Stimulated activated CD8-positive, alpha-beta memory T cell treated with anti-CD3 and anti-CD28 coated beads, Interleukin-15, amount 100 ng/mL, for 1 hour (primary cell): Measurements from ENCODE around the gene LRFN2.

Experiments used
- DNase-seq: peaks from one replicate; pipeline ENCODE4 v3.0.0-alpha.2; 2020; ENCODE audit warnings: low read depth

The LRFN2 gene

DNA sequence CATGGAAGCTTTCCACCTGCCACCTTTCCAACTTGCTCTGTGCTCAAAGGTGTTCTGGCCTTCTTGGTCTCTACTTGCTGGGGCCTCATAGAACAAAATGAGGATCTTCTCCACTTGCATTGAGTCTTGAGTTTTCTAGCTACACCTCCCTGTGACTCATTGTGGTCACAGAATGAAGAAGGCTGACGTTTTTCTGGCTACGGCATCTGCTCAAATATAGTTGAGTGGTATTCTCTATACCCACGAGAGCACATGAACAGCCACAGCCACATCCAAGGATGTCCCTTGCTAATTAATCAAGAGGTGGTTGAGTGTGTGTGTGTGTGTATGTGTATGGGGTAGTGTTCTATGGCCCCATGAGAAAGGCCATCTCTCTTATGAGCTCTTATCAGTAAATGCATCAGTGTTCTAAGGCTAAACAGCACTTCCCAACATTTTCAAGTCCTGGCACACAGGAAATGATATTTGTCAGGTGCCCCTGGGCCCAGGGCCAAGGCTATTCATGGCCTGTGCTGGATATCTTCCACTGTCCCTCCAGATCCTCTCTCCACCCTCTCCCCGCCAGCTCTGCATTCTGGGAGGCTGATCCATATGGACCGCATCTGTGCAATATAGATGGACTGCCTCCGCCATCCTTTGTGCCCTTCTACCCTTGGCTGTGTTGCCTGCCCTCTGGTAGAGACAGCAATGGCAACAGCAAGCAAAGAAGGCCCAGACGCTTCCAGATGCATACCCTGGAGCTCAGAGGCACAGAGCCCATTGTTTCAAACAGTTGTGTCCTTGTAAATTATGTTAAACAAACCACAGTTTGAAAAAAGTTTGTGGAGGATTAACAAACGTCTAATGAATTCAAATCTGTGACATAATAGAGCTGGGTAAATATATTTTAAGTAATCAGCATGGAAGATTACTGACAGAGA is 150.2 kb downstream of the LRFN2 start:
- no peak for DNase-seq

GRCh38 chr6:40432982-40433381 is 154.2 kb downstream of the LRFN2 start:
- DNase-seq = no peak

DNA sequence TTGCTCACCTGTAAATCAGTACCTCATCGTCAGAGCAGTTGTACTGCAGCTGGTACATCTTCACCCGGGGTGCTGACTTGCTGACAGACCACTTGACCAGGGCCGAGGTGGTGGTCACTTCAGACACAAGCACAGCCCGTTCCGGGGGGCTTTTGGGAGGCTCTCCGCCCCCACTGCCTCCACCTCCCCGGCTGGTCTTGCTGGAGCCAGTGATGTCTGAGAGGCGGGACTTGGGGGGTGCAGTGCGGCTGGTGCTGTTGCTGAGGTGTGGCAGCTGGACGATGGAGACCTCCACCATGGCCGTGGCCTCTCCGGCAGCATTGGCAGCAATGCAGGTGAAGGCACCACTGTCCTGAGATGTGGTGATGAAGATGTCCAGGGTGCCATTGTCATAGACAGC is 155.5 kb downstream of the LRFN2 start:
- DNase-seq = no peak

DNA sequence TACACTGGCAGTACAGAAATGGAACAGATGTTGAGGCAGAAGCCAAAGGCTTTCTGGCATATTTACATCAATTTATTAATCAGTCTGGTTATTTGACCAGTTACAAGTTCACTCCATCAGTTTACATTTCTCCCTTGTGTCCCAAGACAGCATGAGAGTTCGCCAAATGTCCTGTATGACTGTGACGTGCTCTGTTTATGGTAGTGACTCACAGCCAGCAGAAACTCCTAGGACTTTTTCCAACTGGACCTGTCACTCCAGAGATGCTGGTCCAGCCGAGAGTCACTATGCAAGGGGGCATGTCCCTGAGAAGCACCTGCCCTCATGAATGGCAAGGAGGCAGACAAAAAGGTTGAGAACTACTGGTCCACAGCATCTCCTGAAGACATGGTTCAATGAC is 160.0 kb downstream of the LRFN2 start:
- DNase-seq = no peak

GRCh38 chr6:40426346-40427066 is 160.7 kb downstream of the LRFN2 start:
- no peak for DNase-seq

DNA sequence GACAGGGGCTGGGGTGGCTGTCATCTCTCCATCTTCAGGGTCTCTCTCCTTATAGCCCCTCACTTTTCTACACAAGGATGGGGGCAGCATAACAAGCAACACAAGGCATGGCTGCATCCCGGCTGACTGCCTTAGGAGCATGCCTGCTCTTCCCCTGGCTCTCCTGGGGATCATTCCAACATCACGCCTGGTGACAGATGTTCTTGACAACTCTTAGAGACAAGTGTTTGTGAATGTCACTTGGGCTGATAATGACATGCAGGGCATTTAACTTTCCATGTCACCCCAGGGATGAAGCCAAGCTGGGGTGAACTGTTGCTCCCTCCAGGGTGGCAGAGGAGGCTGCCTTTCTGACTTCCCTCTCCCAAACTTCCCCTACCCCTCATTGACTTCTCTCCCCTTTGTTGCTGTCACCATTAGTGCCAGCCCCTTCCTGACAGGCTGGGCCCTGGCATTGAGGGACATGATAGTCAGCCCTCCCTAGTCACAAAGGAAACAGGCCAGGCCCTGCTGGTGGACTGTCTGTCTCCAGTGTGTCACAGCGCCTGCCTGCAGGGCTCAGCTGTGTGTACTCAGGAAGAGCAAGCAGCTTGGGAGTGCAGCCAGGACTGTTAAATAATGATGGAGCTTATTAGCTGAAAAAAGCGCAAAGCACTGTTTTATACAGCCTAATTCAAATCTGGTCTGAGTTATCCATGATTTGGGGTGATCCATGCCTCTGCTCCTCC is 161.8 kb downstream of the LRFN2 start:
- no peak for DNase-seq

DNA sequence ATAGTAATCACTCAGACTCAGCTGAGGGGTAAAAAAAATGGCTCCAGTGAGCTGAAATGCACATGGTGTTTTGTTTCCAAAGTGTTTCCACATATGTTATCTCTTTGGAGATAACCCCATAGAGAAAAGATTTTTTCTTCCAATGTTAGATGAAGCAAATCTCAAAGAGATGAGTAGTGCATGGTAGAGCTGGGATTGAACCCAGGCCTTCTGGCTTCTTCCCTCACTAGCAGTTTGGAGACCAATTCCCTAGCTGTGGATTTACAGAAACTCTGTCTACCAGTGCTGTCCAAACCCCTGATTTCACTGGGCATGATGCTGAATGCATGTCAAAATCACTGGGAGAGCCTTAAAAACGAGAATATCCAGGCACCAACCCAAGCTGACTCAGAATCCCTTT is 165.1 kb downstream of the LRFN2 start:
- no peak for DNase-seq

GRCh38 chr6:40419946-40420728 is 167.0 kb downstream of the LRFN2 start:
- DNase-seq = no peak

DNA sequence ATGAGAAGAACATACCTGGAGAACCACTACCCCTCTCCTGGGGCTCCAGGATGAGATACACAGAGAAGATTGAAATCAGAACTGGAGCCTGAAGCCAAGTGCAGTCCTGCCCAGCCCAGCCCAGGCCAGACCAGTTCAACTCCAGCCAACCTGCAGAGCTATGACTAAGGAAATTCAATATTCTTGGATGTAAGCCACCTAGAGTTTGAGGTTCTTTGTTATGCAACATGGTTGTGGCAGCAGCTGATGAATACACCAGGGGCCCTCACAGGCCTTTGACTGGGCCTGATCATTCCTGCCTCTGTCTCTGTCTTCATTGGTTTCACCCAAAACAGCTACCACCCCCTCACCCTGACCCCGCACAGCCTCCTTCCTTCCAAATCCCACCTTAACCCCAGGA is 167.8 kb downstream of the LRFN2 start:
- DNase-seq = no peak

DNA sequence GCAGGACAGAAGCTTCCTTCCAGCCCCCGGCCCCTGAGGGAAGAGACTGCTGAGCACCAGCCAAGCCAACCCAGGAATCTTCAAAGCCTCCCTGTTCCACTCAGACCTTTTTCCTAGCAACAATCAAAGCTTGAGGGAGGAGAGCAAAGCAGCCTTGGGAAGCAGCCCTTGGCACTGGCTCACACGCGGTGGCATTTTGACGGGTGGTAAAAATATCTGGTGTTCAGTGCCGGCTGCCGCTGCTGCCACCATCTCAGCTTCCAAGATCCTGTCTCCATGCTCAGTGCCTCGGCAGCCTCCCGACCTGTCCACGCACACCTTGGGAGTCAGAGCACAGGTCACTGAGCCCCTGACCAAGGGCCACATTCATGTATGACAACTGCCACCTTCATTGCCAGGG is 170.1 kb downstream of the LRFN2 start:
- no peak for DNase-seq

GRCh38 chr6:40414617-40415016 is 172.5 kb downstream of the LRFN2 start:
- DNase-seq = no peak

- DNase-seq = no peak
Observed at GRCh38 chr6:40413239-40413638, 173.9 kb downstream of the LRFN2 start.

GRCh38 chr6:40411881-40412280 is 175.3 kb downstream of the LRFN2 start:
- DNase-seq = no peak

DNA sequence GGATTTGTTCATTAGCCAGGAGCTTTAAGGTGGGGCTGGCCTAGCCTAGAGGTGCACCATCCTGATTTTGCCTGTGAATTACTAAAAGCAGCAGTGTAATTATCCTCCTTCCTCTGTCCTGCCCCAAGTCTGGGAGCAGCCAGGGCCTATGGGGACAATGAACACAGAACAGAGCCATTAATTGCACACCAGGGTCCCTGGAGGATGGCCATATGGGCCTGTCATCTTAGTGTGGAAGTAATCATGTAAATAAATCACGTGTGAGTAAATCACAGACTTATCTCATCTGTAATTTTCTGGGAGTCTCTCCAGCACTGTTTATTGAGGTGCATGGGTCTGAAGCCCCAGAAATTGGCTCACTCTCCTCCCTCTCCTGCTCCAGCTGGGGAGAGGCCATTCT is 176.3 kb downstream of the LRFN2 start:
- DNase-seq = no peak

GRCh38 chr6:40409716-40410397 is 177.3 kb downstream of the LRFN2 start:
- no peak for DNase-seq

DNA sequence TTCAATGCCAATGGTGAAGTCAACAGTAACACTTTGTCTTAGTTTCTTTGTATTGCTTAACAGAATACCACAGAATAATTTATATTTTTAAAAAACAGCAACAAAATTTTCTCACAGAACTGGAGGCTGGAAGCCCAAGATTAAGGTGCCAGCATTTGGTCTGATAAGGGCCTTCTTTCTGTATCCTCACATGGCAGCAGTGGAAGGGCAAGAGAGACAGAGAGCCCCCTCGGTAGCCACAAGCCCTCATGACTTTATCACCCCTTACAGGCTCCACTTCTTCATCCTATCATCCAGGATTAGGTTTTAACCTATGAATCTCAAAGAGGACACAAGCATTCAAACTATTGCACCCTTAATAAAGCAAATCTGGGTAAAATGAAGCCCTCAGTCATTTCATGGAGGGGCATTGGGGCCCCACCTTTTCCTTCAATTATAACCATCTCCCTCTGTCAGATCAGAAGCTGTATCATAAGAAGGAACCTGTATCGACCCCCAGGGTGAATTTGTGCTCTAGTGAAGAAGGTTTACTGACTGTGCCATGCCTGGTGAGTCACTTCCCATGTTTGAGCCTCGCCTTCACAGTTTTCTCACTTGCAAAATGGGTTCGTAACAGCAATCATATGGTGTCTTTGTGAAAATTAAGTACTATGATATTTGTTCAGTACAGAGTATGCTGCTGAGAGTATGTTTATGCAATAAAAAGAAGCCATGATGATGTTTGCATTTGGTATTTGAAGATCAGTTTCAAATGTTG is 178.2 kb downstream of the LRFN2 start:
- DNase-seq = no peak

DNA sequence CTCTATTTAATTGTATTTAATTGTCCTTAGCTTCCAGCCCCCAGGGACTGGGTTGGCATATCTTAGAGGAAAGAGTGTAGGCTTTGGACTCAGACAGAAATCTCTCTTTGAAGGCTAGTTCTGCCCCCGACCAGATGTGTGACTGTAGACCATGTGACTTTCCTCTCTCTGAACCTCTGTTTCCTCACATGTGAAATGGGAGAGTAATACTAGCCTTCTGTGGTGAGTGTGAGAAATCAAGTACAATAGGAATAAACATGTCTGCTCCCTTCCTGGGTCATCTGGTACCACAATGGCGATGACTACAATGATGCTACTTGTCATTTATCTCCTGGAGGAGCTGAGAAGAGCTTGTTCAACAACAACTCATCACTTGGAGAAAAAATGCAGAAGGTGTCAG is 179.9 kb downstream of the LRFN2 start:
- DNase-seq = no peak

- DNase-seq = no peak
Observed at GRCh38 chr6:40406175-40406574, 181.0 kb downstream of the LRFN2 start.

DNA sequence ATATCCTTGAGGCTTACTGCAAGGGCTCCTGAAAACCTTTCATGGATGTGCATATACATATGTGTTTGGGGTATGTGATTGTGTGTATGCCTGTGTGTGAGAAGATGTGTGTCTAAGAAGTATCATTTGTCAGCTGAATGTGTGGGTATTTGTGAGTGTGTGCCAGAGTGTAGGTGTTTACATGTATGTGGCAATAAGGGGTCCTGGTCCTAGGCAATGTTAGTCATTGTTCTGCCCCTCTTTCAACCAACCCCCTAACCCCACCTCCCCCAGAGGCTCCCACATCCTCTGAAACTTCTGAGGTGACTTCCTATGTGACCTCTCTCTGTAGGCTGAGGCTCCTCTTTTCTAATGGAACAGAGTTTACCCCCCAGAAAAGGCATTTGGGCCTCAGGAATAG is 186.4 kb downstream of the LRFN2 start:
- no peak for DNase-seq

DNA sequence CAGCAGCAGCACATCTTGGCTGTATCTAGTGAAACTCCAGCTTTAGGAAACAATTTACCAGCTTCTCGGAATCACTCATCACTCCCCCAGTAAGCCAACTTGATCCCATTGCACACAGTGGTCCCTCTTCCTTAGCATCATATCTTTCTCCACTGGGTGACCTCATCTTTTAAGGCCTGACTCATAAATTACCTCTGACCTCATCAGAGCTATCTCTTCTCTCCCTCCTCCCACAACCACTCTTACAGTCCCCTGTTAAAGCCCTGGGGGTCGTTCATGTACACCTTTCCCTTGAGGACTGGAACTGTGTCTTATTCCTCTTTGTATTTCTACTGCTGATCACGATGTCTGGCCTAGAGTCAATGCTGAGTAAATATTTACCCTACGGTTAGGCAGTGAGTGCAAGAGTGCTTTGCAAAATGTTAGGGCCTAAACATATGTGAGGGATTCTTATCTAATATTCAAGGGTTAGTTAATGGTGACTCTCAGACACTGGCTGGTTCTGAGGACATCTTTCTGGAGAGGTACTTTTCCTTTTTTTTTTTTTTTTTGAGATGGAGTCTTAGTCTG is 187.2 kb downstream of the LRFN2 start:
- no peak for DNase-seq
